HEK293 (cell line): ENCODE results near the gene ALDOA.

Experiments
- CTCF ChIA-PET: fragments of 350-600 bp; formaldehyde crosslinking; extraction: SDS; loops from one replicate; lab custom pipeline; 2021; ENCODE audit warnings: antibody characterized with exemption; lab: Yijun Ruan, JAX
- POLR2A ChIA-PET: fragments of 300-600 bp; formaldehyde crosslinking; extraction: SDS; loops from one replicate; lab custom pipeline; 2020; ENCODE audit warnings: antibody characterized with exemption, inconsistent platforms; lab: Yijun Ruan, JAX
- H3K27ac ChIP-seq: fragments of 200-500 bp; sonication (Bioruptor generic); 2 replicates; pipeline ENCODE4 v1.5.1; 2014; ENCODE audit warnings: low read depth, low read length, control low read depth, inconsistent platforms; ENCODE audit errors: extremely low read depth
- H3K36me3 ChIP-seq, 2 experiments: fragments of 200-500 bp in 1 of 2; sonication (Bioruptor generic) in 1 of 2; 1 replicate in 1 of 2; 2 replicates in 1 of 2; pipeline ENCODE4 v1.5.1; 2014 to 2017; ENCODE audit warnings: inconsistent platforms in 2 of 2, low read length in 2 of 2; ENCODE audit not compliant: control insufficient read depth in 2 of 2, insufficient read depth in 1 of 2
- H3K4me1 ChIP-seq: fragments of 200-500 bp; sonication (Bioruptor generic); 2 replicates; pipeline ENCODE4 v1.5.1; 2014; ENCODE audit warnings: mild to moderate bottlenecking, low read length, inconsistent platforms; ENCODE audit not compliant: control insufficient read depth, insufficient read depth
- H3K4me3 ChIP-seq: 2 replicates; pipeline ENCODE4 v1.5.1; 2011; ENCODE audit warnings: low read depth, mild to moderate bottlenecking, control low read depth, low read length, moderate library complexity
- H3K9me3 ChIP-seq: fragments of 200-500 bp; sonication (Bioruptor generic); 2 replicates; pipeline ENCODE4 v1.5.1; 2014; ENCODE audit warnings: low read depth, low read length, inconsistent platforms; ENCODE audit not compliant: control insufficient read depth, insufficient read depth
- BCL11A ChIP-seq: fragments of 450-650 bp; formaldehyde crosslinking; IDR thresholded peaks from 2 replicates; pipeline ENCODE4 v1.5.1; 2016; ENCODE audit warnings: low read depth, missing biosample characterization, missing genetic modification characterization
- BCL11B ChIP-seq: fragments of 450-650 bp; formaldehyde crosslinking; IDR thresholded peaks from 2 replicates; pipeline ENCODE4 v1.5.1; 2016; ENCODE audit warnings: low read depth, missing biosample characterization, missing genetic modification characterization
- FEZF1 ChIP-seq: fragments of 450-650 bp; formaldehyde crosslinking; IDR thresholded peaks from 2 replicates; pipeline ENCODE4 v1.5.1; 2016; ENCODE audit warnings: missing biosample characterization, missing genetic modification characterization
- GFI1B ChIP-seq: fragments of 450-650 bp; formaldehyde crosslinking; IDR thresholded peaks from 2 replicates; pipeline ENCODE4 v1.5.1; 2016; ENCODE audit warnings: missing biosample characterization, missing genetic modification characterization
- GLI2 ChIP-seq: fragments of 450-650 bp; formaldehyde crosslinking; IDR thresholded peaks from 2 replicates; pipeline ENCODE4; 2017; ENCODE audit warnings: missing biosample characterization, missing genetic modification characterization, low read depth, borderline replicate concordance
- GLIS1 ChIP-seq: fragments of 450-650 bp; formaldehyde crosslinking; IDR thresholded peaks from 2 replicates; pipeline ENCODE4 v1.5.1; 2016; ENCODE audit warnings: missing biosample characterization, missing genetic modification characterization
- SCRT1 ChIP-seq: fragments of 450-650 bp; formaldehyde crosslinking; IDR thresholded peaks from 2 replicates; pipeline ENCODE4 v1.5.1; 2016; ENCODE audit warnings: missing biosample characterization, missing genetic modification characterization, borderline replicate concordance
- YY2 ChIP-seq: fragments of 450-650 bp; formaldehyde crosslinking; IDR thresholded peaks from 2 replicates; pipeline ENCODE4 v1.5.1; 2016; ENCODE audit warnings: missing biosample characterization, missing genetic modification characterization
- ZBTB1 ChIP-seq: fragments of 450-650 bp; formaldehyde crosslinking; IDR thresholded peaks from 2 replicates; pipeline ENCODE4 v1.5.1; 2016; ENCODE audit warnings: missing biosample characterization, missing genetic modification characterization
- ZBTB17 ChIP-seq: fragments of 450-650 bp; formaldehyde crosslinking; IDR thresholded peaks from 2 replicates; pipeline ENCODE4 v1.5.1; 2016; ENCODE audit warnings: missing biosample characterization, missing genetic modification characterization
- ZBTB20 ChIP-seq: fragments of 450-650 bp; formaldehyde crosslinking; IDR thresholded peaks from 2 replicates; pipeline ENCODE4 v1.5.1; 2016; ENCODE audit warnings: missing biosample characterization, missing genetic modification characterization
- ZNF184 ChIP-seq: fragments of 450-650 bp; IDR thresholded peaks from 2 replicates; pipeline ENCODE4 v1.5.1; 2018; ENCODE audit warnings: missing biosample characterization, mild to moderate bottlenecking, missing genetic modification characterization
- ZNF324 ChIP-seq: fragments of 450-650 bp; formaldehyde crosslinking; IDR thresholded peaks from 2 replicates; pipeline ENCODE4 v1.5.1; 2016; ENCODE audit warnings: missing biosample characterization, missing genetic modification characterization
- ZNF394 ChIP-seq: fragments of 450-650 bp; formaldehyde crosslinking; IDR thresholded peaks from 2 replicates; pipeline ENCODE4 v1.5.1; 2016; ENCODE audit warnings: missing biosample characterization, missing genetic modification characterization, mild to moderate bottlenecking, moderate library complexity, borderline replicate concordance
- ZNF404 ChIP-seq: fragments of 450-650 bp; formaldehyde crosslinking; IDR thresholded peaks from 2 replicates; pipeline ENCODE4 v1.5.1; 2017; ENCODE audit warnings: missing biosample characterization, missing genetic modification characterization
- ZNF501 ChIP-seq: fragments of 450-650 bp; formaldehyde crosslinking; IDR thresholded peaks from 2 replicates; pipeline ENCODE4 v1.5.1; 2016; ENCODE audit warnings: missing biosample characterization, missing genetic modification characterization
- ZNF596 ChIP-seq: fragments of 450-650 bp; IDR thresholded peaks from 2 replicates; pipeline ENCODE4 v1.5.0; 2018; ENCODE audit warnings: missing biosample characterization, mild to moderate bottlenecking, missing genetic modification characterization, moderate library complexity
- ZNF600 ChIP-seq: fragments of 450-650 bp; formaldehyde crosslinking; IDR thresholded peaks from 2 replicates; pipeline ENCODE4 v1.5.1; 2016; ENCODE audit warnings: missing biosample characterization, missing genetic modification characterization
- ZNF626 ChIP-seq: fragments of 450-650 bp; sonication (Bioruptor Pico); formaldehyde crosslinking; IDR thresholded peaks from 2 replicates; pipeline ENCODE4 v1.5.1; 2018; ENCODE audit warnings: missing biosample characterization, missing genetic modification characterization, inconsistent platforms
- ZNF629 ChIP-seq: fragments of 450-650 bp; formaldehyde crosslinking; IDR thresholded peaks from 2 replicates; pipeline ENCODE4 v1.5.1; 2017; ENCODE audit warnings: missing biosample characterization, missing genetic modification characterization
- ZNF654 ChIP-seq: fragments of 450-650 bp; formaldehyde crosslinking; IDR thresholded peaks from 2 replicates; pipeline ENCODE4 v1.5.1; 2016; ENCODE audit warnings: low read depth, missing biosample characterization, missing genetic modification characterization
- ZNF707 ChIP-seq: fragments of 450-650 bp; formaldehyde crosslinking; IDR thresholded peaks from 2 replicates; pipeline ENCODE4 v1.5.1; 2016; ENCODE audit warnings: missing biosample characterization, missing genetic modification characterization
- ZNF791 ChIP-seq: fragments of 450-650 bp; formaldehyde crosslinking; IDR thresholded peaks from 2 replicates; pipeline ENCODE4 v1.5.1; 2016; ENCODE audit warnings: missing biosample characterization, missing genetic modification characterization
- ZXDB ChIP-seq: fragments of 450-650 bp; formaldehyde crosslinking; IDR thresholded peaks from 2 replicates; pipeline ENCODE4 v1.5.1; 2016; ENCODE audit warnings: missing biosample characterization, missing genetic modification characterization
- TF ChIP-seq, protein P1 (sequence below): fragments of 450-650 bp; formaldehyde crosslinking; IDR thresholded peaks from 2 replicates; pipeline ENCODE4 v1.5.1; 2016; ENCODE audit warnings: missing biosample characterization, missing genetic modification characterization
- TF ChIP-seq, protein P2 (sequence below): fragments of 450-650 bp; formaldehyde crosslinking; IDR thresholded peaks from 2 replicates; pipeline ENCODE4 v1.5.1; 2017; ENCODE audit warnings: missing biosample characterization, missing genetic modification characterization
- TF ChIP-seq, protein P3 (sequence below): fragments of 450-650 bp; formaldehyde crosslinking; IDR thresholded peaks from 2 replicates; pipeline ENCODE4 v1.5.1; 2016; ENCODE audit warnings: missing biosample characterization, missing genetic modification characterization
- TF ChIP-seq, protein P4 (sequence below): fragments of 450-650 bp; formaldehyde crosslinking; IDR thresholded peaks from 2 replicates; pipeline ENCODE4 v1.5.1; 2017; ENCODE audit warnings: missing biosample characterization, missing genetic modification characterization

The ALDOA gene

DNA sequence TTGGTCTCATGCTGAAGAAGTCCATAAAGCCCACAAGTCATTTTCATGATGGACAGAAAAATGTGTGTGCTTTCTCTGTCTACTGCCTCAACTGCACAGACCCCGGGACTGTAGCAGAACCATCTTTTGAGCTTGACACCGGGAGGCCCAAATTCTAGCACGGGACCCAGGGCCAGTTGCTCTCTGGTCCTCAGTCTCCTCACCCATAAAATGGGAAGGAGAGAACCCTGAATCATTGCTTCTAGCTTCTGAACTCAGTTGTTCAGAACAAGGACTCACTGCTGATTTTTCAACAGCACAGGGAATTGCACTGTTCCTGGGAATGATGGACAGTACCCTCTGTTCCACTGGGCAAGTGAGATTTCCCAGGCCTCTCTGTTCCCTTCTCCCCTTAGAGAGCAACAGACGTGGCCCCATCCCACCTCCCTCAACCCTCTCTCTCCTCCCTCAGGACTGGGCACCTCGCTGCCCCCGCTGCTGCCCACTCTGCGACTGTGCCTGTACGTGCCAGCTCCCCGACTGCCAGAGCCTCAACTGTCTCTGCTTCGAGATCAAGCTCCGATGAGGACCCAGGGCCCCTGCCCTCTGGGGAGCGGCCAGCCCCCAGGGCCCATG is 2.2 kb upstream of the ALDOA start (continued):
- TF ChIP-seq, protein P1, sequence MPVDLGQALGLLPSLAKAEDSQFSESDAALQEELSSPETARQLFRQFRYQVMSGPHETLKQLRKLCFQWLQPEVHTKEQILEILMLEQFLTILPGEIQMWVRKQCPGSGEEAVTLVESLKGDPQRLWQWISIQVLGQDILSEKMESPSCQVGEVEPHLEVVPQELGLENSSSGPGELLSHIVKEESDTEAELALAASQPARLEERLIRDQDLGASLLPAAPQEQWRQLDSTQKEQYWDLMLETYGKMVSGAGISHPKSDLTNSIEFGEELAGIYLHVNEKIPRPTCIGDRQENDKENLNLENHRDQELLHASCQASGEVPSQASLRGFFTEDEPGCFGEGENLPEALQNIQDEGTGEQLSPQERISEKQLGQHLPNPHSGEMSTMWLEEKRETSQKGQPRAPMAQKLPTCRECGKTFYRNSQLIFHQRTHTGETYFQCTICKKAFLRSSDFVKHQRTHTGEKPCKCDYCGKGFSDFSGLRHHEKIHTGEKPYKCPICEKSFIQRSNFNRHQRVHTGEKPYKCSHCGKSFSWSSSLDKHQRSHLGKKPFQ (tag by site-specific recombination): no peak

DNA sequence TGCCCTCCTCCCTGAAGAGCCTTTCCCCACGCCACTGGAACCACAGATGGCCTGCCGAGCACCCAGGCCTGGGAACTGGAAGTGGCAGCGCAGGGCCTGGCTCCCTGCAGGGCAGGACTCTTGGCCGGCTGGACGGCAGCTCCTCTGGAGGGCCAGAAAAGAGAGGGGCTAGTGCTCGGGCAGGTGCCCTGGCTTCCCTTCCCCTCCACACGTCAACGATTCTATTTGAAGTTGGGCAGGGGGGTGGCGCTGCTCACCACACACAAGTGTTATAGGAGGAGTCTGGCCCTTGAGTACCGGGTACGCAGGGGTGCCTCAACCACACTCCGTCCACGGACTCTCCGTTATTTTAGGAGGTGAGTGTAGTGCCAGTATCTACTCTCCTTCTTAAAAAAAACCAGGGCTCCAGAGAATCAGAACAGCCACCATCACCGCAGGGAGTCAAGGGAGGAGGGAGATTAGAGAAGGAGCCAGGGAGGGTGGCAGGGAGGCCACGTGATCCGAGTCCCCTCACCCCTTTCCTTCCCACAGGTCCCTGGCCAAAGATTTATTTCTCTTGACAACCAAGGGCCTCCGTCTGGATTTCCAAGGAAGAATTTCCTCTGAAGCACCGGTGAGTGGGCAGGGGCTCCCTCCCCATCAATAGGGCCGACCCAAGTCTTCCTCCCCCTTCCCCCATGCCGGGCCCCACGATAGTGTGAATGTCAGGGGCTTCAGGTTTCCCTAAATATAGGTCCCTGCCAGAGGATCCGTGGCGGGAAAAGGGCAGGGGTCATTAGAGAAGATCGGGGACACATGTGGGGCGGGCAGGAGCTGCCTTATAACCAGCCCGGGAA is 1.4 kb upstream of the ALDOA start:
- Histone ChIP-seq H3K4me1 (peaks cover 2% of the 10 kb centered on the region; the same call in 1 of the 2 replicates), H3K27ac (peak overlapping the region; percentile 100), H3K4me3 (peak overlapping the region; percentile 94), H3K36me3 (peaks cover 13 to 41% of the 10 kb centered on the region in 2 experiments; a peak in 2 of 3 replicates), H3K9me3 (no peaks in the 10 kb centered on the region)
- CTCF ChIA-PET: interaction anchor here (0.7 to 1.6 kb wide), 5 partner anchors 9 to 565 kb away, joined by 3 to 12 read pairs (median 4); no protein-coding TSS in a partner anchor
- POLR2A ChIA-PET: interaction anchor here (0.7 to 3.6 kb wide), 4 partner anchors 9 to 570 kb away, joined by 4 to 70 read pairs (median 5); partner anchors contain the start of gene PPP4C
- TF ChIP-seq ZNF629 (tag by site-specific recombination) (0 out of 2 replicates have a peak, but pooled peaks have one; percentile 20), ZNF184 (tag by site-specific recombination) (no peak), ZNF501 (tag by site-specific recombination) (no peak; the same call in 1 of the 2 replicates), GLI2 (no peak), BCL11A (no peak), ZNF394 (tag by site-specific recombination) (no peak), ZNF707 (no peak), ZNF600 (tag by site-specific recombination) (peak; percentile 79), GFI1B (tag by site-specific recombination) (no peak), GLIS1 (tag by site-specific recombination) (0 out of 2 replicates have a peak, but pooled peaks have one; percentile 12), ZNF654 (tag by site-specific recombination) (0 out of 2 replicates have a peak, but pooled peaks have one; percentile 3), SCRT1 (tag by site-specific recombination) (peak; percentile 59; the same call in 1 of the 2 replicates), FEZF1 (tag by site-specific recombination) (no peak), ZXDB (tag by site-specific recombination) (peak; percentile 87), YY2 (tag by site-specific recombination) (no peak; the same call in 1 of the 2 replicates), ZBTB17 (peak; percentile 47), ZNF324 (no peak), ZNF626 (tag by site-specific recombination) (no peak), ZBTB20 (tag by site-specific recombination) (peak; percentile 53; the same call in 1 of the 2 replicates), ZBTB1 (tag by site-specific recombination) (no peak), ZNF596 (no peak), ZNF791 (tag by site-specific recombination) (no peak), ZNF404 (tag by site-specific recombination) (no peak), BCL11B (tag by site-specific recombination) (no peak)
- TF ChIP-seq, protein P2, sequence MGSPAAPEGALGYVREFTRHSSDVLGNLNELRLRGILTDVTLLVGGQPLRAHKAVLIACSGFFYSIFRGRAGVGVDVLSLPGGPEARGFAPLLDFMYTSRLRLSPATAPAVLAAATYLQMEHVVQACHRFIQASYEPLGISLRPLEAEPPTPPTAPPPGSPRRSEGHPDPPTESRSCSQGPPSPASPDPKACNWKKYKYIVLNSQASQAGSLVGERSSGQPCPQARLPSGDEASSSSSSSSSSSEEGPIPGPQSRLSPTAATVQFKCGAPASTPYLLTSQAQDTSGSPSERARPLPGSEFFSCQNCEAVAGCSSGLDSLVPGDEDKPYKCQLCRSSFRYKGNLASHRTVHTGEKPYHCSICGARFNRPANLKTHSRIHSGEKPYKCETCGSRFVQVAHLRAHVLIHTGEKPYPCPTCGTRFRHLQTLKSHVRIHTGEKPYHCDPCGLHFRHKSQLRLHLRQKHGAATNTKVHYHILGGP (tag by site-specific recombination): no peak
- TF ChIP-seq, protein P3, sequence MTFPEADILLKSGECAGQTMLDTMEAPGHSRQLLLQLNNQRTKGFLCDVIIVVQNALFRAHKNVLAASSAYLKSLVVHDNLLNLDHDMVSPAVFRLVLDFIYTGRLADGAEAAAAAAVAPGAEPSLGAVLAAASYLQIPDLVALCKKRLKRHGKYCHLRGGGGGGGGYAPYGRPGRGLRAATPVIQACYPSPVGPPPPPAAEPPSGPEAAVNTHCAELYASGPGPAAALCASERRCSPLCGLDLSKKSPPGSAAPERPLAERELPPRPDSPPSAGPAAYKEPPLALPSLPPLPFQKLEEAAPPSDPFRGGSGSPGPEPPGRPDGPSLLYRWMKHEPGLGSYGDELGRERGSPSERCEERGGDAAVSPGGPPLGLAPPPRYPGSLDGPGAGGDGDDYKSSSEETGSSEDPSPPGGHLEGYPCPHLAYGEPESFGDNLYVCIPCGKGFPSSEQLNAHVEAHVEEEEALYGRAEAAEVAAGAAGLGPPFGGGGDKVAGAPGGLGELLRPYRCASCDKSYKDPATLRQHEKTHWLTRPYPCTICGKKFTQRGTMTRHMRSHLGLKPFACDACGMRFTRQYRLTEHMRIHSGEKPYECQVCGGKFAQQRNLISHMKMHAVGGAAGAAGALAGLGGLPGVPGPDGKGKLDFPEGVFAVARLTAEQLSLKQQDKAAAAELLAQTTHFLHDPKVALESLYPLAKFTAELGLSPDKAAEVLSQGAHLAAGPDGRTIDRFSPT (tag by site-specific recombination): no peak; the same call in 1 of the 2 replicates
- TF ChIP-seq, protein P4, sequence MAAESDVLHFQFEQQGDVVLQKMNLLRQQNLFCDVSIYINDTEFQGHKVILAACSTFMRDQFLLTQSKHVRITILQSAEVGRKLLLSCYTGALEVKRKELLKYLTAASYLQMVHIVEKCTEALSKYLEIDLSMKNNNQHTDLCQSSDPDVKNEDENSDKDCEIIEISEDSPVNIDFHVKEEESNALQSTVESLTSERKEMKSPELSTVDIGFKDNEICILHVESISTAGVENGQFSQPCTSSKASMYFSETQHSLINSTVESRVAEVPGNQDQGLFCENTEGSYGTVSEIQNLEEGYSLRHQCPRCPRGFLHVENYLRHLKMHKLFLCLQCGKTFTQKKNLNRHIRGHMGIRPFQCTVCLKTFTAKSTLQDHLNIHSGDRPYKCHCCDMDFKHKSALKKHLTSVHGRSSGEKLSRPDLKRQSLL (tag by site-specific recombination): no peak
